ENCODE results near the gene PRDM13.

PRDM13 gene

DNA sequence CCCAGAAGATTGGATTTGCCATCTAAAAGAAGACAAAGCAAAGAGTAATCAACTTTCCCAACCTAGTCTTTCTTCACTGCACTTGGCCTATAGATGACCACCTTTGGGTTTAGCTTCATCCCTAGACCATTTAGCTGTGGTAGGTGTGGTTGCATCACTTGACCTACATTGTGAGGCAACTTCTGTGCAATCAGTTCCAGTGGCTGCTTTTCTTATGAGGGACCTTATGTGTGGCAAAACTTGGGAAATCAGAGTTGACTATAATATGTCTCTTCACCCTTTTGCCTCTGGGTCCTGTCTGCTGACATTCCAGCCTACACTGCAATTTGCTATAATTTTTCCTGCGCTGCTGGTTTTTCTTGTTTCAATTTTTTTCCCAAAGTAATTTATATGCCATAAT lies 55.2 kb downstream of the PRDM13 start:
- H3K9ac ChIP-seq (ENCODE audit: low read depth, low read length): no peak overlapping the region
- no peaks in the 10 kb centered on the region for H3K27me3 ChIP-seq (ENCODE audit: insufficient read depth, low read length)
- H3K27ac ChIP-seq (ENCODE audit: low read length): no peak overlapping the region
- no peak overlapping the region for H3K4me3 ChIP-seq (ENCODE audit: low read length)
- no peaks in the 10 kb centered on the region for H3K9me3 ChIP-seq (ENCODE audit: insufficient read depth, low read depth, low read length)
- peaks cover 9% of the 10 kb centered on the region; the same call in 1 of the 2 replicates for H3K4me1 ChIP-seq (ENCODE audit: insufficient read depth, low read length)
- no peaks in the 10 kb centered on the region for H3K36me3 ChIP-seq (ENCODE audit: insufficient read depth, low read depth, low read length)

DNA sequence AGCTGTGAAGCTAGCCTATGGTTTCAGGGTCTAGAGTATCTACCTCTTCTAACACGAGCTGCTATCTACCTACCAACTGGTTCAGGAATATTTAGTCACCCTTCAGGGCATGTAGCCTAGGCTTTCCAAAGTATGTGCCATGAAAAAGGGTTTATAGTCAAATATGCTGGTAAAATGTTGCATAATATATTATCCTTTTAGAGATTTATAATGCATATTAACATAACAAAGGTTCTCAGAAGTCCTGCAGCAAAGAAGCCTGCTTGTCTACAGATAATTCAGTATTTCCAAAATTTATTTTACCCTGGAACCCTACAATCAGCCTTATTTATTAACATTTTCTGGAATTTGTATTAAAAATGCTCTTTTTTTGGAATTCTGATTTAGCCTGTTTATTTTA lies 56.0 kb downstream of the PRDM13 start:
- Histone ChIP-seq H3K9me3 (ENCODE audit: insufficient read depth, low read depth, low read length) (no peaks in the 10 kb centered on the region), H3K4me1 (ENCODE audit: insufficient read depth, low read length) (peaks cover 9% of the 10 kb centered on the region; the same call in 1 of the 2 replicates), H3K36me3 (ENCODE audit: insufficient read depth, low read depth, low read length) (no peaks in the 10 kb centered on the region), H3K4me3 (ENCODE audit: low read length) (no peak overlapping the region), H3K9ac (ENCODE audit: low read depth, low read length) (no peak overlapping the region), H3K27me3 (ENCODE audit: insufficient read depth, low read length) (no peaks in the 10 kb centered on the region), H3K27ac (ENCODE audit: low read length) (no peak overlapping the region)

All from iPS-20b (cell line).